ENCODE results near the gene RWDD3. TPM values are rescaled to one million over a fixed set of nuclear protein-coding genes. Genes with fewer than 3 reads are reported as not detected.

RWDD3 gene
- total RNA-seq, 1 donor, result 11.2 TPM

DNA sequence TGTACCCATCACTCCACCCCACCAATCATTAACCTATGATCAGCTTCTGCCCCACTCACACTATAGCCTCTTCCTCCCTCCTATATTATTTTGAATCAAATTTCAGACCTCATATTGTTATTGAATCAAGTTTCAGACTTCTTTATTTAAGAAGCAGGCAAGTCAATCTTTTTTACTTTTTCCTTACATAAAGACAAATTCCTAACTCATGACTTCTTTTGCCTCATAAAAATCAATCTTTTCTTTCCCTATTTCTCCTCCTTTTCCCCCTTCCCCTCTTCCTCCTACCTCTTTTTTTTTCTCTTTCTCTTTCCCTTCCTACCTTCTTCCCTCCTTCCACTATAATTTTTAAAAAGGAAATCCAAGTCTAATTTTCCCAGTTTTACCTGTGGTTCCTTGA is 4.3 kb upstream of the RWDD3 start:
- H4K20me1 ChIP-seq (ENCODE audit: insufficient read depth, low read length), result no peaks in the 10 kb centered on the region
- no peaks in the 10 kb centered on the region for H3K27me3 ChIP-seq (ENCODE audit: insufficient read depth, low read length)
- H2AFZ ChIP-seq (ENCODE audit: low read length), result no peak overlapping the region
- no peak overlapping the region for H3K4me3 ChIP-seq (ENCODE audit: insufficient read depth, low read length)
- peaks cover 5% of the 10 kb centered on the region for H3K4me1 ChIP-seq (ENCODE audit: insufficient read depth, low read length)
- DNase-seq (ENCODE audit: insufficient read length, low spot score, missing footprints), result no peak
- H3K36me3 ChIP-seq (ENCODE audit: insufficient read depth, low read length), result no peaks in the 10 kb centered on the region
- no peak overlapping the region for H3K4me2 ChIP-seq (ENCODE audit: insufficient read depth, low read length)
- H3K27ac ChIP-seq (ENCODE audit: low read depth, low read length), result no peak overlapping the region
- peaks cover 13% of the 10 kb centered on the region for H3K79me2 ChIP-seq (ENCODE audit: insufficient read depth, low read length)
- no peaks in the 10 kb centered on the region for H3K9me3 ChIP-seq (ENCODE audit: low read depth, low read length)
- TF ChIP-seq, protein P1, sequence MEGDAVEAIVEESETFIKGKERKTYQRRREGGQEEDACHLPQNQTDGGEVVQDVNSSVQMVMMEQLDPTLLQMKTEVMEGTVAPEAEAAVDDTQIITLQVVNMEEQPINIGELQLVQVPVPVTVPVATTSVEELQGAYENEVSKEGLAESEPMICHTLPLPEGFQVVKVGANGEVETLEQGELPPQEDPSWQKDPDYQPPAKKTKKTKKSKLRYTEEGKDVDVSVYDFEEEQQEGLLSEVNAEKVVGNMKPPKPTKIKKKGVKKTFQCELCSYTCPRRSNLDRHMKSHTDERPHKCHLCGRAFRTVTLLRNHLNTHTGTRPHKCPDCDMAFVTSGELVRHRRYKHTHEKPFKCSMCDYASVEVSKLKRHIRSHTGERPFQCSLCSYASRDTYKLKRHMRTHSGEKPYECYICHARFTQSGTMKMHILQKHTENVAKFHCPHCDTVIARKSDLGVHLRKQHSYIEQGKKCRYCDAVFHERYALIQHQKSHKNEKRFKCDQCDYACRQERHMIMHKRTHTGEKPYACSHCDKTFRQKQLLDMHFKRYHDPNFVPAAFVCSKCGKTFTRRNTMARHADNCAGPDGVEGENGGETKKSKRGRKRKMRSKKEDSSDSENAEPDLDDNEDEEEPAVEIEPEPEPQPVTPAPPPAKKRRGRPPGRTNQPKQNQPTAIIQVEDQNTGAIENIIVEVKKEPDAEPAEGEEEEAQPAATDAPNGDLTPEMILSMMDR (IDR thresholded peaks at IDR 0.05; ENCODE audit: extremely low read depth, low read depth, low read length), result no peak

DNA sequence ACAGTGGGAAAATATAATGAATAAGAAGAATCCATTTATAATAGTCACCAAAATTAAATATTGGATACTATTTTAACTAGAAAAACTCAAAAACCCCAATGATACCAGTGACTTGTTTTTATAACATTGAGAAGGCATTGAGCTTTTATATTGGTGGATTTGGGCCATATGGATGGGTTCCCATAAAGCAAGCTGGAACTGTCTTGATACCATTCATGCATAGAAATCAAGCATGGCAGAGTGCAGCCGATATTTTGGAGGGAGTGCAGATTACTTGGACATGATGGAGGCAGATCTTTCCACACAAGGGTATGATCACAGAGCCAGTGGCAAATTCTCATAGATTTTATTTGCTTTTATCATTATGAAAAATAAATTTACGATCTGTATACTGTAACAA is 3.8 kb upstream of the RWDD3 start:
- Histone ChIP-seq H3K4me1 (ENCODE audit: insufficient read depth, low read length) (peaks cover 5% of the 10 kb centered on the region), H3K36me3 (ENCODE audit: insufficient read depth, low read length) (no peaks in the 10 kb centered on the region), H3K27ac (ENCODE audit: low read depth, low read length) (no peak overlapping the region), H3K27me3 (ENCODE audit: insufficient read depth, low read length) (no peaks in the 10 kb centered on the region), H3K4me2 (ENCODE audit: insufficient read depth, low read length) (no peak overlapping the region), H2AFZ (ENCODE audit: low read length) (no peak overlapping the region), H3K9me3 (ENCODE audit: low read depth, low read length) (no peaks in the 10 kb centered on the region), H3K4me3 (ENCODE audit: insufficient read depth, low read length) (no peak overlapping the region), H4K20me1 (ENCODE audit: insufficient read depth, low read length) (no peaks in the 10 kb centered on the region), H3K79me2 (ENCODE audit: insufficient read depth, low read length) (peaks cover 14% of the 10 kb centered on the region)
- TF ChIP-seq, protein P1 (IDR thresholded peaks at IDR 0.05; ENCODE audit: extremely low read depth, low read depth, low read length), result no peak
- DNase-seq (ENCODE audit: insufficient read length, low spot score, missing footprints), result no peak

DNA sequence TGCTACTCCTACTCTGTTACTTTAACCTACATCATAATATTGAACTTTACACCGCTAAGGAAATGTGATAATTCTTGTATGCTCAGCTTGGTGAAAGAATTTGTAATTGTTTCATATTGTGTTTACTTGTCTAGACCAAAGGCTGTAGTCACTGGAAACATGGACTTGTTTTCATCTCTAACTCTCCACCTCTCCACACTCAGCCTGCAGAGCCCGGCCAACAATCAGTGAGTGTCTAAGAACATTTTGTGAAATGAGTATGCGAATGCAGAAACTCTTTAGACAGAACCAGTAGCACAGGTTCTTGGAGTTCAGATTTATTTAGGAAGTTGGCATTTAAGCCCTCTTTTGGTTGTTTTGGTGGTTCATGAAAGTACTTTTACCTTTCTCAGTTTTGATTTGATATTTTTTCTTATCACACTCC is 3.2 kb upstream of the RWDD3 start:
- H3K4me2 ChIP-seq (ENCODE audit: insufficient read depth, low read length), result no peak overlapping the region
- peaks cover 5% of the 10 kb centered on the region for H3K4me1 ChIP-seq (ENCODE audit: insufficient read depth, low read length)
- TF ChIP-seq, protein P1 (IDR thresholded peaks at IDR 0.05; ENCODE audit: extremely low read depth, low read depth, low read length), result no peak
- H3K9me3 ChIP-seq (ENCODE audit: low read depth, low read length), result no peaks in the 10 kb centered on the region
- DNase-seq (ENCODE audit: insufficient read length, low spot score, missing footprints), result no peak
- no peak overlapping the region for H2AFZ ChIP-seq (ENCODE audit: low read length)
- no peaks in the 10 kb centered on the region for H3K27me3 ChIP-seq (ENCODE audit: insufficient read depth, low read length)
- H3K79me2 ChIP-seq (ENCODE audit: insufficient read depth, low read length), result peaks cover 18% of the 10 kb centered on the region
- no peak overlapping the region for H3K4me3 ChIP-seq (ENCODE audit: insufficient read depth, low read length)
- no peak overlapping the region for H3K27ac ChIP-seq (ENCODE audit: low read depth, low read length)
- no peaks in the 10 kb centered on the region for H3K36me3 ChIP-seq (ENCODE audit: insufficient read depth, low read length)
- H4K20me1 ChIP-seq (ENCODE audit: insufficient read depth, low read length), result no peaks in the 10 kb centered on the region

DNA sequence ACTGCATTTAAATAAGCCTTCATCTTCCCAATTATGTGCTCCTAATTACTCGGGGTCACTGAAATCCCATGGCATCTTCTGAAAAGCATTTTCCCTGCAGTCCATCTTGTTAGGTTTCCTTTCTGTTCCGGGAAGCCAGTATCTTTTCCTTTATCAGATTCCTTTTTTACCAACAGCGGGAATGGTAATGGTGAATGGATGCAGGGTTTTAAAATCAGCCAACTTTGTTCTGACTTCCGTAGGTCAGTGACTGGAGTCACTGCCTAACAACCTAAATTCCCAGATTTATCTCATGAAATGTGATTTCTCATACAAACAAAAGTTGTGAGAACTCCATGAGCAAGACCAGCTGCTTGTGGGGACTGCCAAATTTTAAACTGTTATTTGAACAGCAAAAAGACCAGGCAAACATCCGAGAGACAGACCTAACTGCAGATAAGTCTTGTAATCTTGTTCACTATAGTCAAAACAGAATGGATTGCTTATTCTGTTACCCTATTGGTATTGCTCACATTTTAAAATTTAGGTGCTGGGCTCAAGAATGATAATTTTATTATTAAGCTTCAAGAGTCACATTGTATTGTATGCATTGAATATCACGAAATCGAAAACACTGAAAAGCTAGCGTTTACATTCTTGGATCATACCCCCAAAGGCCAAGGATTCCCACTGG is 1.2 kb upstream of the RWDD3 start:
- Histone ChIP-seq H3K27ac (ENCODE audit: low read depth, low read length) (peak overlapping the region; percentile 58), H2AFZ (ENCODE audit: low read length) (peak overlapping the region; percentile 94), H3K4me3 (ENCODE audit: insufficient read depth, low read length) (peak overlapping the region; percentile 88), H3K4me1 (ENCODE audit: insufficient read depth, low read length) (peaks cover 13% of the 10 kb centered on the region), H3K36me3 (ENCODE audit: insufficient read depth, low read length) (no peaks in the 10 kb centered on the region), H3K9me3 (ENCODE audit: low read depth, low read length) (no peaks in the 10 kb centered on the region), H3K79me2 (ENCODE audit: insufficient read depth, low read length) (peaks cover 32% of the 10 kb centered on the region), H4K20me1 (ENCODE audit: insufficient read depth, low read length) (peaks cover 4% of the 10 kb centered on the region), H3K27me3 (ENCODE audit: insufficient read depth, low read length) (no peaks in the 10 kb centered on the region), H3K4me2 (ENCODE audit: insufficient read depth, low read length) (peak overlapping the region; percentile 86)
- no peak for DNase-seq (ENCODE audit: insufficient read length, low spot score, missing footprints)
- TF ChIP-seq, protein P1 (IDR thresholded peaks at IDR 0.05; ENCODE audit: extremely low read depth, low read depth, low read length), result no peak

Measured in osteoblast (primary cell).